Vagina (tissue), 2 donors: ENCODE measurements around the gene PTPRN2.

ENCODE experiments used
- CTCF ChIP-seq, 3 experiments: fragments of 450-650 bp in 2 of 3; fragments of 200-600 bp in 1 of 3; sonication (generic) in 1 of 3; IDR thresholded peaks; one replicate each; pipeline ENCODE4 v1.5.1; 2017 to 2019; ENCODE audit warnings: antibody characterized with exemption in 3 of 3, mild to moderate bottlenecking in 2 of 3, moderate library complexity in 2 of 3
- POLR2A ChIP-seq, 2 donors: fragments of 450-650 bp; IDR thresholded peaks; one replicate each; pipeline ENCODE4 v1.6.1; 2017; ENCODE audit warnings: antibody characterized with exemption in 2 of 2, mild to moderate bottlenecking in 2 of 2, moderate library complexity in 2 of 2
- POLR2AphosphoS5 ChIP-seq, 2 donors: sonication (generic); formaldehyde crosslinking; IDR thresholded peaks; one replicate each; pipeline ENCODE4 v1.9.0; 2017; ENCODE audit warnings: antibody characterized with exemption in 2 of 2, mild to moderate bottlenecking in 2 of 2, low read depth in 1 of 2; ENCODE audit not compliant: insufficient read depth in 1 of 2

GRCh38 chr7:158328376-158329013, 259.1 kb downstream of the PTPRN2 start:
- TF ChIP-seq CTCF (IDR thresholded peaks at IDR 0.05) (no peak), POLR2A (IDR thresholded peaks at IDR 0.05) (no peak), POLR2AphosphoS5 (IDR thresholded peaks at IDR 0.05; ENCODE audit: insufficient read depth in 1 of 2, low read depth in 1 of 2) (no peak)
